Measurements from ENCODE around the gene CHRNA3. TPM values are rescaled to one million over a fixed set of nuclear protein-coding genes. Genes with fewer than 3 reads are reported as not detected.
A peak's percentile ranks its signal among the peaks of the same experiment; 100 is the strongest.

CHRNA3 gene
- polyA plus RNA-seq (2011; rRNA removed) (0.45 and 0.50 TPM in 2 replicates), polyA plus RNA-seq (2017; fragmentation: RNase III; extraction: RNeasy Plus Mini Kit Qiagen cat#74134 plus additional on column Dnase treatment) (0.18 to 0.27 TPM (median 0.22 TPM) in 3 replicates), polyA minus RNA-seq (2011; rRNA and poly(A)+ RNA removed) (0.44 and 1.5 TPM in 2 replicates)
- polyA plus RNA-seq (2012; cell fraction: cytosol; rRNA removed) = 0.25 and 0.39 TPM in 2 replicates
- polyA plus RNA-seq (2012; cell fraction: nucleus; rRNA removed) = 0.42 and 0.52 TPM in 2 replicates

GRCh38 chr15:78620527-78621421, at the start of gene CHRNA3:
Gene CHRNA3 (minus strand): TSS chr15:78620996. CDS start chr15:78620794, 202 bp downstream.
- FAIRE-seq (no peak), DNase-seq (ENCODE audit: low read depth in 1 of 2, low spot score in 1 of 2) (no peak), ATAC-seq (peak; percentile 27 to 50; a peak in 5 of 6 replicates)
- TF ChIP-seq REST (IDR thresholded peaks at IDR 0.05) (no peak), JUN (IDR thresholded peaks at IDR 0.05) (0 out of 5 replicates have a peak, but pooled peaks of 1 of the 2 experiments have one; percentile 16)
- ChIA-PET CTCF (interaction anchor here (0.8 to 19.2 kb wide), 10 partner anchors 15 to 406 kb away, joined by 3 to 256 read pairs (median 5); partner anchors contain the start of gene CHRNB4), POLR2A (interaction anchor here (1.3 kb wide), 1 partner anchor 120 kb away, joined by 4 read pairs; no protein-coding TSS in a partner anchor)
- Histone ChIP-seq H3K4me1 (peaks cover 14% of the 10 kb centered on the region; the same call in 2 of the 3 replicates), H3K27ac (peak within 1 kb of the TSS in 1 of 2 experiments; percentile 57; a peak in 3 of 6 replicates), H3K4me3 (peak within 1 kb of the TSS; percentile 51), H3K9me3 (no peaks in the 10 kb centered on the region), H3K4me2 (peak within 1 kb of the TSS; percentile 99)
- WGBS (ENCODE audit: missing lambda C conversion rate) = 16% methylated on average over 23 of the region's 102 CpGs

GRCh38 chr15:78668987-78669386, 48.2 kb upstream of the CHRNA3 start:
- ChIA-PET POLR2A (no interaction called here), CTCF (interaction anchor here (0.7 to 1.3 kb wide), 3 partner anchors 15 to 50 kb away, joined by 3 to 5 read pairs (median 3); no protein-coding TSS in a partner anchor)
- TF ChIP-seq FOXS1 (CRISPR knock-in tag; IDR thresholded peaks at IDR 0.05) = no peak
- no peak for TF ChIP-seq HDAC2 (IDR thresholded peaks at IDR 0.05)
- no peak for TF ChIP-seq REST (IDR thresholded peaks at IDR 0.05)
- TF ChIP-seq TFCP2L1 (CRISPR knock-in tag; IDR thresholded peaks at IDR 0.05) = no peak
- no peak for TF ChIP-seq USF2 (IDR thresholded peaks at IDR 0.05)
- no peak for TF ChIP-seq POLR2AphosphoS2 (conservative IDR thresholded peaks at IDR 0.05; ENCODE audit: low read length)
- no peak for TF ChIP-seq RCOR1 (IDR thresholded peaks at IDR 0.05; ENCODE audit: low read depth, low read length)
- no peak for TF ChIP-seq PBX3 (IDR thresholded peaks at IDR 0.05)
- no peak for TF ChIP-seq ELK1 (IDR thresholded peaks at IDR 0.05; ENCODE audit: low read depth, low read length)
- no peak overlapping the region for H3K4me3 ChIP-seq
- H3K4me1 ChIP-seq = peaks cover 6% of the 10 kb centered on the region; the same call in 1 of the 3 replicates
- FAIRE-seq (no peak), ATAC-seq (no peak), DNase-seq (ENCODE audit: low read depth in 1 of 2, low spot score in 1 of 2) (no peak)
- H3K9me3 ChIP-seq = no peaks in the 10 kb centered on the region
- H3K4me2 ChIP-seq = no peak overlapping the region
- H3K27ac ChIP-seq = no peak overlapping the region
- WGBS (ENCODE audit: missing lambda C conversion rate) = 54% methylated on average over 2 of the region's 2 CpGs
